Epithelial cell of proximal tubule (primary cell): ENCODE results near the gene TNFAIP2. TPM values are rescaled to one million over a fixed set of nuclear protein-coding genes. Genes with fewer than 3 reads are reported as not detected.

Experiments
- DNase-seq: peaks from one replicate; pipeline ENCODE4 v3.0.0-alpha.2; 2011; ENCODE audit warnings: low read depth
- H3K4me3 ChIP-seq: 2 replicates; pipeline ENCODE4 v1.5.1; 2011; ENCODE audit warnings: low read depth, mild to moderate bottlenecking, low read length
- total RNA-seq: library from RNA; depleted of rRNA; stranded (reverse); fragments of >200 nt; gene quantifications from 2 replicates; pipeline ENCODE4 v1.2.3, GENCODE V29; 2015
- TF ChIP-seq, protein P1 (sequence below): conservative IDR thresholded peaks from 2 replicates; pipeline ENCODE4 v1.5.1; 2012; ENCODE audit warnings: low read depth, mild to moderate bottlenecking, low read length

TNFAIP2 gene
- total RNA-seq, 1 donor from 2014 or later: 155 TPM

DNA sequence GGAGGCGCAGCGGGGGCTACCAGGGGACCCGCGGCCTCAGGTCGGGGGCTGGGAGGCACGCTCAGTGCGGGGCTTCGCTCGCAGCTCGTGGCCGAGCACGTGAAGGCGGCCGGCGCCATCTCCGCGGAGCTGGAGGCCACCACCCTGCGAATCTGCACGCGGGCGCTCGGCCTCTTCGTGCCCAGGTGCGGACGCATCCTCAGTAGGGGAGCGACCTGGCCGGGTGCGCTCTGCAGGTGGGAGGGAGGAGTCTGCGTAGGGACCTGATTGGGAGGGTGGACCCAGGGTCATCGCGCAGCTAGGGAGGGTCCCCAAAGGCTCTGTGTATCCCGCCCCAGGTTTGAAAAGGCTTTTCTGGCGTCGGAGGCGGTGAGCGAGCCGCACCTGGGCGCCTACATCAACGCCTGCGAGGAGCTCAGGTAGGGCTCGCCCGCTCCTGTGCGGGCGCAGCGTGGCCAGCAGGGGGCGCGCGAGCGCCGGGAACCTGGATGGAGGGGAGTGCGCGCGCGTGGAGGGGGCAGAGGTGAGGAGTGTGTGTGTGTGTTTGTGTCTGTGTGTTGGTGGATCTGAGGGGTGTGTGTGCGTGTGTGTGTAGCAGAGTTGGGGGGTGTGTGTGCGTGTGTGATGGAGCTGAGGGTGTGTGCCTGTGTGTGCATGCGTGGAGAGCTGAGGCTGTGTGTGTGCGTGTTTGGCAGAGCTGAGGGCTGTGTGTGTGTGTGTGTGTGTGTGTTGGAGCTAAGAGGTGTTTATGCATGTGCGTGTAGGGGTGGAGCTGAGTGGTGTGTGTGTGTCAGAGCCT, 18.4 kb upstream of the TNFAIP2 start:
- TF ChIP-seq, protein P1, sequence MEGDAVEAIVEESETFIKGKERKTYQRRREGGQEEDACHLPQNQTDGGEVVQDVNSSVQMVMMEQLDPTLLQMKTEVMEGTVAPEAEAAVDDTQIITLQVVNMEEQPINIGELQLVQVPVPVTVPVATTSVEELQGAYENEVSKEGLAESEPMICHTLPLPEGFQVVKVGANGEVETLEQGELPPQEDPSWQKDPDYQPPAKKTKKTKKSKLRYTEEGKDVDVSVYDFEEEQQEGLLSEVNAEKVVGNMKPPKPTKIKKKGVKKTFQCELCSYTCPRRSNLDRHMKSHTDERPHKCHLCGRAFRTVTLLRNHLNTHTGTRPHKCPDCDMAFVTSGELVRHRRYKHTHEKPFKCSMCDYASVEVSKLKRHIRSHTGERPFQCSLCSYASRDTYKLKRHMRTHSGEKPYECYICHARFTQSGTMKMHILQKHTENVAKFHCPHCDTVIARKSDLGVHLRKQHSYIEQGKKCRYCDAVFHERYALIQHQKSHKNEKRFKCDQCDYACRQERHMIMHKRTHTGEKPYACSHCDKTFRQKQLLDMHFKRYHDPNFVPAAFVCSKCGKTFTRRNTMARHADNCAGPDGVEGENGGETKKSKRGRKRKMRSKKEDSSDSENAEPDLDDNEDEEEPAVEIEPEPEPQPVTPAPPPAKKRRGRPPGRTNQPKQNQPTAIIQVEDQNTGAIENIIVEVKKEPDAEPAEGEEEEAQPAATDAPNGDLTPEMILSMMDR: peak; percentile 93
- no peak for DNase-seq

DNA sequence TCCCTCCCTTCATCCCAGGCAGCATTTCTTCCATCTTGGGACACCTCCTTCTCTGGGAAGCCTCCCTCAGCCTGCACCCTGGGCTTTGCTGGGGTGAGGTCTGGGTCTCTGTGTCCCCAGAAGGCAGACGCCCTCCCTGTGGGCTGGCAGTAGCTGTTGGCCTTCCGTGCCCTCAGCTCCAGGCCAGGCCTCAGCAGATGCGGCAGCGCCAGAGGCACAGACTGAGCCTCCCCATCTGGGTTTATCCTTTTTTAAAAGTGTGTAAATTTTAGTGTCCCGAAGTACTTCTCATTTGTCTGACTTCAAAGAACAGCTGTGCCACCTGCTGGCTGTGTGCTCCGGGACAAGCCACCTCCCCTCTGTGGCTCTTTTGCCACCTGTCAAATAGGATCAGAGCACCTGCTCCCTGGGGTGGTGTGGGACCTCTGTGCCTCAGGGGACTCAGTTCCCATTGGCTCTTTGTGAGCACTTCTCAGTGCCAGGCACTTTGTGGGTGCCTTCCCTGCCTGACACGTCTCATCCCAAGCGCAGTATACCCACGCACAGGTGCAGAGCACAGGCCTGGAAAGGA, 17.6 kb upstream of the TNFAIP2 start:
- no peak overlapping the region for H3K4me3 ChIP-seq
- DNase-seq: no peak
- TF ChIP-seq, protein P1: peak; percentile 40

More for the DNA sequence above, 18.4 kb upstream of the TNFAIP2 start:
- H3K4me3 ChIP-seq: no peak overlapping the region

DNA sequence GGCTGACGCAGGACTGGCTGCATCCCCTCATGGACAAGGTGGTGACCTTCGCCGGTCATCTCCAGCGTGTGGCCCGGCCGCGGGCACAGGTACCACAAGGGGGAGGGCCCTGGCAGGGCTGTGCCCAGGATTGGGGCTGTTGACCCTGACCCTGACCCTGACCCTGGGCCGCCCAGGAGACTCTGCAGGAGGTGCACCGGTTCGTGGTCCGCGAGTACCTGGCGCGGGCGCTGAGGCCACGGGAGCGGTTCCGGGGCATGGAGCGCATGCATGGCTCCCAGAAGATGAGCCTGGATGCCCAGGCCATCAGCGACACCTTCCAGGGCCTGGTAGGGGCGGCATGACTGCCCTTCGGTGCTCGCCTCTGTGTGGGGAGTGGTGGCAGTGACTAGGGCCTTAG, 15.8 kb upstream of the TNFAIP2 start:
- H3K4me3 ChIP-seq: no peak overlapping the region
- TF ChIP-seq, protein P1: no peak
- no peak for DNase-seq

DNA sequence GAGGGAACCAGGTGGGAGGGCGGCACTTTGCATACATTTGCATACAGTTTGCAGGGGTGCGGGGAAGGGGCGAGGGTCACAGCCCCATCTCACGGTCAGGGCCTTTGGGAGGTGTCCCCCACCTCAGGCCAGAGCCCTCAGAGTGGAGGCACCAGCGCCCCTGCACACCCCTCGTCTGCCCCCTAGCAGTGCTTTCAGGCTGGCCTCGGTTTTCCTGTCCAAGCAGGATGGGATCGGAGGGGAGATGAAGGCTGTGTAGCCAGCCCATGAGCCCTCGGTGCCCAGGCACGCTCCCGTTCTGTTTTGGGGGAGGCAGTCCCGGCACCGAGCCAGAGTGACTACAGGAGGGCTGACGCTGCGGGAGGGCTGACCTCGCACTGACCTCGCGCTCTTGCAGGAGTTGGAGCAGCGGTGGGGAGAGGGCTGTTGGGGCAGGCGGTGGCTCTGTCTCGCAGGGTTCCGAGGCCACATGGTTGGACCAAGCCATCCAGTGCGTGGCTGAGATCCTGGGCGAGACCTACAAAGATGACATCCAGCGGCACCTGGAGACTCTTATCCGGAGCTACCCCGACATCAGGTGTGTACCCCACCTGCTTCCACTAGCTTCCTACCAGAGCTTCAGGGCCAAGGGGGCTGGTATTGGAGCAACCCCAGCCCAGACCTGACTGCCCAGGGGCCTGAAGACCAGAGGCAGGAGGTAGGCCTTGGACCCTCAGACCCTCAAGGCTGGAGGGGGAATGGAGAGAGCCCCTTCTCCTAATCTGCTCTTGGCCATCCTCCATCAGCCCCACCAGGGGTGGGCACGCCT, 15.1 kb upstream of the TNFAIP2 start:
- H3K4me3 ChIP-seq: no peak overlapping the region
- TF ChIP-seq, protein P1: no peak
- no peak for DNase-seq

DNA sequence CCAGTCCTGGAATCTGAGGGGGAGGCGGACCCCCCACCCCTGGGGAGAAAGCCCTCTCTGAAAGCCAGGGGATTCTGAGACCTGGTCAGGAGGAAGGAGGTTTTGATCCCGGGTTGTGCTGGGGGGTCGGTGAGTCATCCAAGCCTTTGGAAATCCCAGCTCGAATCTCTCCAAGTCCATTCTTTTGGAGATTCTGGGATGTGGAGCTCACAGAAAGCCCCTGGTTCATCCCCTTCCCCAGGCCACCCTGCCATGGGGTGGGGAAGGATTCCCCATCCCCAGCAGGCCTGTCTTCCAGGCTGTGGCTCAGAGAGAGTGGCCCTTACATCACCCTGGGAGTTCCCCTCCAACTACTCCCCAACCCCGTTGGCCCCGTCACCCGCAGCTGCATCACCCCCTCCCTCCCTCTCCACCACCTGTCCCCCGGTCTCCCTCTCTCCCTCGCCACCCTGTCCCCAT, 14.5 kb upstream of the TNFAIP2 start:
- TF ChIP-seq, protein P1: no peak
- DNase-seq: no peak
- H3K4me3 ChIP-seq: no peak overlapping the region

DNA sequence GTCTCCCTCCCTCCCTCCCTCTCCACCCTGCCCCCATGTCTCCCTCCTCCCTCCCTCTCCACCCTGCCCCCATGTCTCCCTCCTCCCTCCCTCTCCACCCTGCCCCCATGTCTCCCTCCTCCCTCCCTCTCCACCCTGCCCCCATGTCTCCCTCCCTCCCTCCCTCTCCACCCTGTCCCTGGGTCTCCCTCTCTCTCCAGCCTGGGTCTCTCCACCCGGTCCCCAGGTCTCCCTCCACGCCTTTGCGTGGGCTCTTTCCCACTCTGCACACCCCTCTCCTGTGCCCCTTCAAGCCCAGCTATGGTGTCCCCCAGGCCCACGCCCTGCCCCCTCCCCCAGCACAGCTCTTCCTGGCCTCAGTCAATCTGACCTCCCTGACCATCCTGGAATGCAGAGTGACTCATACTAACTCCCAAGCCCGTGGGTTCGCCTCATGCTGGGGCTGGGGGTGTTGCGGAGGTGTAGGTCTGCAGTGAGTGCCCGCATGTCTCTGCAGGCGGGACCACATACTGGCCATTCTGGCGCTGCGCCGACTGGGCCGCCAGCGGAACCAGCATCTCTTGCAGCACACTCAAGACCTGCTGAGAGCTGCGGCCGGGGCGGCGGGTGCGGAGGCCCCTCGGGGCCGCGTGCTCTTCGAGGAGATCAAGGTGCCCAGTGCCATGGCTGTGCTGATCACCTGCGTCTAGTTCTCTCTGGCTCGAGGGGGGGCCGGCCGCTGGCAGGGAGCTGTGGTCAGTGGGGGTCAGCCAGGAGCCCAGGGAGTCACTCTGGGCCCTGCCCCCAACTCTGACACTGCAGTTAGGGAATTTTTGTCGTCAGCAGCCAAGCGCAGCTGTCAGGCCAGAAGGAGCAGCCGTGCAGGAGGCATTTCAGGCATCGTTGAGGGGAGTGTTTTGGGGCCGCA, 13.5 kb upstream of the TNFAIP2 start:
- TF ChIP-seq, protein P1: no peak
- no peak for DNase-seq
- H3K4me3 ChIP-seq: peak overlapping the region; percentile 23
